Amygdala (tissue), 56 donors: ENCODE data around the gene HACD2.

Experiments used
- DNase-seq, 56 donors: peaks; one replicate each; lab custom pipeline; 2025; lab: John Stamatoyannopoulos, UW

HACD2 gene, protein sequence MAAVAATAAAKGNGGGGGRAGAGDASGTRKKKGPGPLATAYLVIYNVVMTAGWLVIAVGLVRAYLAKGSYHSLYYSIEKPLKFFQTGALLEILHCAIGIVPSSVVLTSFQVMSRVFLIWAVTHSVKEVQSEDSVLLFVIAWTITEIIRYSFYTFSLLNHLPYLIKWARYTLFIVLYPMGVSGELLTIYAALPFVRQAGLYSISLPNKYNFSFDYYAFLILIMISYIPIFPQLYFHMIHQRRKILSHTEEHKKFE

DNA sequence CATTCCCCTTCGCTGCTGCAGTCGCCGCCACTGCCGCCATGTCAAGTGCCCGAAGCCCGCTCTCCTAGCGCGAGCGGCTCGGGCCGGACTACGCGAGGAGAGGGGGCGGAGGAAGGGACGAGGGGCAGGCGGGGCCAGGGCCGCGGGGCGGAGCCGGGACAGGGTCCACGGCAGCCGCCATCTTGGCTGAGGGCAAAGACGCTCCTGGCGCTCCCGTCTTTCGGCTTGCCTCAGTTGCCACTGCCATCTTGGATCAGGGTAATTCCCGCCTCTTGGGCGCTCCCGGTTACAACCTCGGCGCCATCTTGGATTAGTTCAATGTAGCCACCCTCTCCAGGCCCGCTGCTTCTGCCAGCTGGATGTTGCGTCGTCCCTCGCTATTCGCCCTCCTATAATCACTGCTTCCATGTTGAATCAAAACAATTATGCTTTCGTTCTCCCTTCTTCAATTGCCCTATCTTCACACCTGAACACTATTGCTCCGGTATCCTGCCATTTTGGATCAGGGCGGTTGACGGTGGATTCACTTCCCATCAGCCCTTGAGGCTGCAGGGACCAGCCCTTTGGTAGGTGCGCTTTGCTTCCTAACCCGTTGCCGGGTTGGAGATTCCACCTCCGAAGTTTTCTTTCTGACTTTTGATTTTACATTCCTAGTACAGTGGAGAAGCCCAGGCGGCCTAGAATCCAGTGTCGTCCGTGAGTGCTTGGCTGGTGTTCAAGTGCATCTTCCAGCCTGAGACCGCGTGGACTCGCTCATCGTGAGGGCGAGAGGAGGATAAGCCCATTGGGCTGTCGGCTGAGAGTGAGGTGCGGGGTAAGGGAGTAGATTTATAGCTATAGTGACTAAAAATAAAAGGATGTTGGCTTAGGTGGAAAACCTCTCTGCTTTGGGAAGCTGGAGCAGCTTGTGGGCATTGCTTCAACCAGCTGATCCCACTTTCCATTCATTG lies at the start of gene HACD2:
Gene HACD2 (minus strand): TSS at position 66 of the 950 bp plus-strand sequence. CDS start 26 bp downstream, at position 40.
- DNase-seq: peak; percentile 76 to 98 (median 95)

DNA sequence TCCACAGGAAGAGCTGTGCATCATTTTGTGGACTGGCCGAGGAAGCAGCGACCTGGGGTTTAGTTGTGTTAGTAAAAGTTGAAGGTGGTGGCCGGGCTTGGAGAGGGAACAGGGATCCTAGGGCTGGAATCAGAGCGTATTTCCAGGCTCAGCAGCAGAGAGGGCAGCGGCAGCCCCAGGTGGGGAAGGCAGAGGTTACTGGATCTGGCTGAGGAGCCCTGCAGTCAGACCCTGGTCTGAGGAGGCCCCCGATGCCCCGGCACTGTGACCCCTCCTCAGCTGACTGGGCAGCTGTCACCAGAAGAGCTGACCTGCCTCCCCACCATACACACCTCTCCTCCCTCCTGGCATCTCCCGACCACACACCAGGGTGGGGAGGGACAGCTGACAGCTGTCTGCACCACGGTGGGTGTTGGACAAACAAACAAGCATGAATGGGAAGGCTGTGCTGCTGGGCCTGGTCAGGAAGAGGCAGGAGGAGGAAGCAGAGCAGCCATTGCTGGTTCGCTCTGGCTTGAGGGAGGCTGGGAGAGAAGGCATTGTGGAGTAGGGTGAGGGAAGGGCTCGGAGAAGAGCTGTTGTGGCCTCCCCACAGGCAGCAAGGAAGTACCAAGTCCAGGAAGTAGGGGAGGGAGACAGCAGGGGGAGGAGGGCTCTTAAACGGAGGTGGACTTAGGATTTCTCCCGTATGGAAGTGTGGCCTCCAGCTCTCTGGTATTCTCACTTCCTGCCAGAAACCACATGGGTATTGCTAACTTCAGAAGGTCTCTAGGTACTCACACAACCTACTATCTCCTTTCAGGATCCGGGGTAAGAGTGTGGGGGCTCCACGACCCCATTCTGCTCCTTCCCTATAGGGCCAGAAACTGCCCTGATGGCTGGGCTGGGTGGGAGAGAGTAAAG lies 49.5 kb upstream of the HACD2 start:
- DNase-seq: no peak

DNA sequence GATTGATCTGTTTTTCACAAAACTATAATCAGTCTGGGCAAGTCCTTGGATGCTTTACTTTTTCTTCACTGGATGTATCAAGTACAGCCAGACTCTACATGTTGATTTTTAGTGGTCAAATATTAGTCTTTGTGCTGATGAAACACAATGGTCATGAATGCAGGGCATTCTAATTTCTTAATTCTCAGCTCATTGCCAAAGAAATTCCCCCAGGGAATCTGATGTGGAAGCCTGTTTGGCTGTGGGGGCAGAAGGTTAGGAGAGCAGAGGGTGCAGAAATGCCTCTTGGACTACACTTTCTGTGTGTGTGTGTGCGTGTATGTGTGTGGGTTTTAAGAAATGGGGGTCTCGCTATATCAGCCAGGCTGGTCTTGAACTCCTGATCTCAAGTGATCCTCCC lies 48.7 kb upstream of the HACD2 start:
- no peak for DNase-seq

DNA sequence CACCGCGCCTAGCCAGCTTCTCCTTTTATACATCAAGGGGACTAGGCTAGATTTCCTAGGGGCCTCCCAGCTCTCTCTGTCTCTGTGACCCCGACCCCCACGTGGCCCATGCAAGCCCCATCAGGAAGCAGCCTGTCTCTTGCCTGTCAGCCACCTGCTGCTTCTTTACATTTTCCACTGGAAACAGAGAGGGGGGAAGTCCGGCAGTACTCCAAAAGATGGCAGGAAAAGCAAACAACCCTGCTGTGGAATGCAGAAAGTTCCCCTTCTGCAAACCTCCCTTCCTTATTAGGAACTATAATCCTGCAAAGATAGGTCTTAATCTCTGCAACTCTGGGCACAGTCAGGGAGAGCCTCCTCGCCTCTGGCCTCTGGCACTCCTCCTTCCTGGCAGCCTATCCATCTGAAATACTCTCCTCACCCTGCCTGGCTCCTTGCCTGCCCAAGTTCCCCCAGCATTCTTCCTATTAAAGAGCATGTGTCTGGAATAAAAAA lies 47.4 kb upstream of the HACD2 start:
- DNase-seq: peak in 1 of 56 donors; percentile 7

DNA sequence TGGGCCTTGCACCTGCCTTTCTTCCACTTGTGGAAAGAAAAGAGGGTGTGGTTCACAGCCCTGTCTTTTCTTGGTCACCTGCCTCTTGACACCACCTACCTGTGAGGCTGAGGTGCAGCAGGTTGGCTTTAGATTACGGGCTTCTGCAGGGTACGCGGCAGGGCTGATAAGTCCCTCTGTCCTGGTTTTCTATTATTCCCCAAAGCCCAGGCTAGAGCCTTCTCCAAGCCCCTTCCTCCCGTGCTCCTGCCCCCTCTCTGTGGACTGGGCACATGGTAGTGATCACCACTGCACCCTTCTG lies 44.8 kb upstream of the HACD2 start:
- DNase-seq: no peak

DNA sequence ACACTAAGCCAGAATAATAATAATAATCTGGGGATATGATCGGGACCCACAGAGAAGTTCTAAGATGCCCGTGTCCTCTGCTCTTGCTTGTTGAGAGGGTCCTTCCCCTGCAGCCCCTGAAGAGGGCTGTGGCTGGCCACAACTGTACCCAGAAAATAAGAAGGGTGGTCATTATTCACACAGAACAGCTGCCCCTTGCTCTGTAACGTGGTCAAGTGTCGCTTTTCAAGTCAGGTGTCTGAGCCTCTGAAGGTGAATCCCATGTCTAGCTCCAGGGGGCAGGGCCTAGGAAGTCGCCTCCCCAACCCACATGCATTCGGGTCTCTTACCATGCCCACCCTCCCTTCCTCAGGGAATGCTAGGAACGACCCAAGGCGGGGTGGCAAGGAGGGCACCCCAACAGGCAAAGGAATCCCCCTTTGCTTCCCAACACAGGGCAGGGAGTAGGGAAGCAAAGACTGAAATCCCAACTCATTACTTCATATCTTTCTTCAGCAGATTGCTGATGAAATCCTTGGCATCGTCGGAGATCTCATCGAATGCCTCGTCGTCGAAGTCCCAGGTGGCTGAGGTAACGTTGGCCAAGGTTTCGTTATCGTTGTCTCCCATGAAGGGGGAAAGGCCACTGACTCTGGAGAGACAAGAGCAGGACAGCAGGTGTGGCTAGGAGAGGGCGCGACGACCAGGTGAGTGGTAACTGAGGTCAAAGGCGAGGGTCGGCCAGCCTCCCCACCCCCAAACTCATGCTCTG lies 44.3 kb upstream of the HACD2 start:
- no peak for DNase-seq

DNA sequence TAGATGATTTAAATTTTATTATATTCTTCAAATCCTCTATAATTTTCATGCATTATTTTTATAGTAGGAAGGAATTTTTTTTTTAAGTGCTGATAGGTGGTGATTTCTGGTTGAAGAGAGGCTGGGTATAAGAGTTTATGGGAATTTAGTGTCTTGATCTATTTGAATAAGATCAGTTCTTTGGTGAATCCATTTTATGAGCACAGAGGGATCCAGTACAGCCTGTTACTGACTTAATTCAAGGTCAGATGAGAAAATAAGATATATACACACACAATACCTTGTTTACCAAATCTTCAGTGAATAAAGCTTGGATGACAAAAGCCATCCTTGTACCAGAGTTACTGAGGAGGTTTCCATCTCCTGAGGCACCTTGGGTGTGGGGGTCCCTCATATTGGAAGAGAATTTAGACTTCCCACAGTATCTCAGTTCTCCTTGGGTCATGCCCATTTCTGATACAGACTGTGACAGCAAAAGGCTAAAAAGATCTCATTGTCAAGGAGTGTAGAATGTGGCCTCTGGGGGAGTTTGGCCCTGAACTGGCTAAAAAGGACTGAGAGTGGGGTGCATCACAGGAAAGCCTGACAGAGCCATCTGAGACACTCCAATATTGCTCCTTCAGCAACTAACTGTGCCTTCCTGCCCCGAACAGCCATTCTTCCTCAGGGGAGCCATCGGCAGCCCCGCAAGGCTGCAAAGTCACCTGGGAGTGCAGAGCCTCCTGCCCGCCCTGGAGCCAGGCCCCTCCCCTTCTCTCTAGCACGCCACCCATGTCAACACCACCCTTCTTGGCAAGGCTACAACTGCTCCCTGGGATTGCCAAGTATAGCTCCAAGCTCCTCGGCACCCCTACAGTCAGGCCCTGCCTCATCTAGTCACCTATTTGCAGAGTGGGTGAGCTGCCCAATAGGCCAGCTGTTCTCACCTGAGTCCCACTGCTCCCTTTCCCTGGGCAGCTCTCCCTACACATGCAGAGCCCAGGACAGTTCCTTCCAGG lies 43.1 kb upstream of the HACD2 start:
- DNase-seq: no peak

DNA sequence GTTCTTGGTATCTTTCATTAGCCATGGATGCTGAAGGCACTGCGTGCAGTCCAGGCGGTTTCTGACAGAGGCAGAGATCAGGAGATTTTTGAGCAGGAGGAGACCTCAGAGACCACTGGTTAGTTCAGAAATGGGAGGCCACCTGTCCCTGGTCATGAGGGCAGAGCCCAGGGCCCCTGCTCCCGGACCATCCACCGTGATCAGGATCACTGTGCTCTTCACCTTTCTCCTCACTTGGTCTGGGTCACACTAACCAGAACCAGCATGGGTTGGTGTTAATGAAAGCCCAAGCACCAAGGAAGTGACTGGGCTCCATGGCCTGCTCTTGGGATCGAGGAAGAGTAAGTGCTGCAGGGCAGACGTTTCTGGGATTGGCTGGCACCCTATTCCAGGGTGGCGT lies 42.0 kb upstream of the HACD2 start:
- no peak for DNase-seq

DNA sequence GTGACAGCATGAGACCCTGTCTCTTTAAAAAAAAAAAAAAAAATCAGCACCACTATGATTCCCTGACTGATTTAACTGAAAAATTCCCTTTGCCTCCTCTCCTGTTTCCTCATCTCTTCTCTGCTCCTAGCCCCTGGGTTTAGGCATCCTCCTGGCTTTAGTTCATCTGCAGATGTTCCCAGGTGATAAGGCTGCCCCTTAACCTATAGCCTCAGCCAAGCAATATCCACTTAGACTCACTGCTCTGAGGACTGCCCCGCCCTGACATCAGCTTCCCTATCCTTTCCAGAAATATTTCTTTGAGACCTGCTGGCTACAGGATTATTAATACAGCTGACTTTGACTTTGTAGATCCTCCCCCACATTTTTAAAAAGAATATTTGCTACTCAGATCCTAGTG lies 39.4 kb upstream of the HACD2 start:
- DNase-seq: no peak

DNA sequence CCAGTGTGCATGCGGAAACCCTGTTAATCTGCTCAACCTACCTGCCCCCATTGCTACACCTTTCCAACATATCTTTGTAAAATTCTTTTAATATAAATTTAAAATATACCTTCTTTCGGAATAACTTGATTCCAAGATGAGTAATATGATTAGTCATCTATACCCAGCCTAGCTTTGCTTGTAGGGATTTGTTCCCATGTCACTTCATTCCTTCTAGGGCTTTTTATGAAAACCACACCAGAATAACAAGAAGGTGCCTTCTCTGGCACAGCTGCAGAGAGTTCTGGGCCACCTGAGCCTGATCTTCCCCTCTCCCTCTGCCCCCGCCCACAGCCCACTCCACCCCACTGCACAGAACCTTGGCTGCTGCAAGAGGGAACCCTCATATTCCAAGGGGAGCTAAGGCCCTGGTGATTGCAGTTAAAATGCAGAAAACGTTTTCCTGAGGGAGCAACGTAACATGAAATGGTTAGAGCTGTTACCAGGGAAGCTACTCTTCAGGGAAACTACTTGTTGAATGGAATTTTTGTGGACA lies 38.6 kb upstream of the HACD2 start:
- DNase-seq: no peak

DNA sequence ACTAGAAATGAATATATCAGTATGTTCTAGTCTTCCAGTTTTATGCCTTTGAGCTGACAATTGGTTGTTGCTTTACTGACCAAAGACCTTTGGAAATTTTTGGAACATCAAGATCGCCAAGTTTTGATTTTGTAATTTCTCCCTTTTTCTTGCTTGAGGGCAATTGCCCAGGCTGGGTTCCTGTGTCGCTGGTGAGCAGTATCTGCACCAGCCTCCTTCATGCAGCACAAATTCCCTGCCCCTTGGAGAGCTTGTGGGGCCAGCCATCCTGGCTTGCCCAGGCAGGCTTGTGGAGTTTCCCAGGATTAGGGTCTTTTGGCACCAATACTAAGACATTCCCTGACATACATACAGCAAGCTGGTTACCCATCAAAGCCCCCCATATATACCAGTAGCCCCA lies 37.9 kb upstream of the HACD2 start:
- DNase-seq: no peak

DNA sequence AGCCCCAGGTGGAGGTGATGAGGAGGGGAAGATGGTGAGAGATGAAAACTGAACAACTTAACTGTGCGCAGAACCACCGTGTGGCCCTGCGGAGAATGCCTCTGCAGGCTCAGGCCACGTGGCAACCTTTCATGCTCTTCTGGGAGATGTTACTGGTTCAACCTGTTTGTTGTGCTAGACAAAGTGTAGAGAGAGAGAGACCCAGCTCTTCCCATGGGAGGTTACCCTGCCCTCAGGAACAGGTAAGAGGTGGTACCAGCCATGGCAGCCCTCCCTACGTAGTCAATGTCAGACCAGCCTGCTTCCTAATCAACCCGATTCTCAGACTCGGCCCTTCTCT lies 37.0 kb upstream of the HACD2 start:
- DNase-seq: no peak

DNA sequence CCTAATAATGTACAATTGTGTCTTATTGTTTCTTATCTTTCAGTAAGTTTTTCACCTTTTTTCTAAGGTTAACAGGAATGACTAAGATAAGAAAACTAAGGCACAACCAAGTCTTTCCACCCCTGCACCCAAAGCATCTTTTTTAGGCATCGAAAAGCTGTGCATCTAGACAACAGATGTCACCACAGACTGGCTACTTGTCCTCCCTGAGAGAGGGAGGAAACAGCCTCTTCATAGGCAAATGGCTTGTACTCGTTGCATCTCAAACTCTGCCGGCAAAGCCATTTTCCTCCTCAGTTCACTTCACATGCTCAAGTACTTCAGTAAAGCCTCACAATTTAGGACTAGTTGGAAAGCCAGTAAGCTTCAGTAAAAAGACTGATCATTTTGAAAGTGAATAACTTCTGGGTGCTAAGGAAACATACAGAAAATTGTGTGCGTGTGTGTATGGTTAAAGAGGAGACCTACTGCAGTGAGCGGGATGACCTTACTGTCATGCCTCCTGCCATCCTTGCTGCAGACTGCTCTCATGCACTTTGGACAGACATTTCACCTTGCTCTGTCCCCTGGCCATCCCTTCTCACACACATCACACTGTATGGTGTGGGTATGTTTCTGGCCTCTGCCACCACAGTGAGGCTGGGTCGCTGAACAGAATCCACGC lies 36.5 kb upstream of the HACD2 start:
- no peak for DNase-seq

DNA sequence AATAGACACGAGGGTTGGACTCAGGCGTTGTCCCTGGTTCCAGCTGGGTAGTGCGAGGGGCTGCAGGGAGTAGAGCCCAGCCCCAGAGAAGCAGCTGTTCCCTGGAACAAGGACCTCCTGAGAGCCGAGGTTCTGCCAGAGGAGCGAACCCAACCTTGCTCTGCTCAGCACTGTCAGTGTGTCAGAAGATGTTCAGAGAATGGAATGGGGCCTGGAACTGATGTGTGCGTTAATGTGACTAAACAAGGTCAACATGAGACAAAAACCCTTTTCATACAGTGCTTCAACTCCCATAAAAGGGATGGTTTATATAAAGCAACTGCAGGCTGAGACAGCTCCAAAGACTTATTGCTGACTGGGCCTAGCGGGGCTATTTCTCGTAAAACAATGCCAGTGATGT lies 35.5 kb upstream of the HACD2 start:
- peak in 27 of 56 donors; percentile 6 to 64 (median 32) for DNase-seq

DNA sequence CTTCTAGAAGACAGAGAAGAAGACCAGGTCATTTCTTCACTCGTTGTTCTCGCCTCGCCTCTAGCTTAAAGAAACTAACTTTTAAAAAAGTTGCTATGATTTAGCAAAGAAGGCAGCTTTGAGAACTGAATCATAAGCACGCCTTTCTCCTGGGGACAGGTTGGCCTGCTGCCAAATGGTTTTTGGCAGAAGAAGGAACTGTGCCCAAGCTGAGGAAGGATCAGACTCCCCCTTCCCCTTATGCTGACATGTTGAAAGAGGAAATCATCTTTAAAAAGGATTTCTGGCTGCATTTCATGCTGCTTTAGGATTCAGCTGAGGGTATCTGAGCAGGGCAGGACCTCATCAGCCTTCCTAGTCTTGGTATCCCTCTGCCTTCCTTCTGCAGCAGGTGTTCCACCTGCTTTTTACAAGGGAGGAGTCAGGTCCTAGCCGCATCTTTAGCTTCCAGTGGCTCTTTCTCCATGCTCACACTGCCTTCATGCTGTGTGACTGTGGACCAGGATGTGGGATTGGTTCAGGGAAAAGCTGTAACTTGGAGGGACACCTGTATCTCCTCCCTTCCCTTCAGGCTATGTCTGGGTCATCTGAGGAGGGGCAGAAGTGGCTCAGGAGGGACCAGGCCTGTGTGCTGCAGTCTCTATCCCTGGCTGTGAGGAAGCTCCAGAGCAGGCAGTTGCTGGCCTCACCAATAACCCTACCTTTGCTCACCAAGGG lies 34.1 kb upstream of the HACD2 start:
- peak in 39 of 56 donors; percentile 15 to 78 (median 45) for DNase-seq

DNA sequence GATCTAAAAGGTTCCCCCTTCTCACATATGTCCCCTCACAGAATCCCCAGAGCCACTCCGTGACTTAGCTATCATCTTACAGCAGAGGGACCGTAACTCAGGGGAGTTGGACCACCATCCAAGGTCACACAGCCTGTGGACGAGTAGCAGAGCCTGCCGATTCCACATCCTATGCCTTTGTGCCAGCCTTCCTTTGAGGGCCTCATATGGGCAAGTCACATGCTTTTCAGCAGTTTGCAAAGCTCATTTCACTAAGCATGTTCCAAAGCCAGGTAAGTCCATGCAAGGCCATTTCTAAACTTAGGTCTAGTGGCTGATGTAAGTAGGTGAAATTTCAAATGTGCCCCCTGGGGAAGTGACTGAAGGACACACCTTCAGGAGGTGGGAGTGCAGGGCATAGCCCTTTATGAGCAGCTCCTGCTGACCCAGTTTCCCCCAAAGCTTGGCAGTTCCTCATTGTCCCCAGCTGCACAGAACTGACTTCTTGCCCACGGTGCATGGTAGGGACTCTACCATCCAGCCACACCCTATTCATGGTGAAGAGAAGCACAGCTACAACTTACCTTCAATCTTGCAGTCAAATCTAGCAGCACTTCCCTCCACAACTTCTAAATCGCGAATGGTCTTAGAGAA lies 33.3 kb upstream of the HACD2 start:
- DNase-seq: no peak

DNA sequence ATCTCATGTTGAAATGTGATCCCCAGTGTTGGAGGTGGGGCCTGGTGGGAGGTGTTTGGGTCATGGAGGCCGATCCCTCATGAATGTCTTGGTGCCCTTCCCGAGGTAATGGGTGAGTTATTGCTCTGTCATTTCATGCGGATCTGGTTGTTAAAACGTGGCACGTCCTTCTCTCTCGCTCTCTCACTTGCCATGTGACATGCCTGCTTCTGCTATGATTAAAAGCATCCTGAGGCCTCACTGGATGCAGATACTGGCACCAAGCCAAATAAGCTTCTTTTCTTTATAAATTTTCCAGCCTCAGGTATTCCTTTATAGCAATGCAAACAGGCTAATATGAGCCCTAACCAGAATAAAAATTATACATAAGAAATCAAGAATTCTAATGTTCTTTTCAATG lies 31.7 kb upstream of the HACD2 start:
- DNase-seq: no peak
